Right lobe of liver (tissue), 6 donors: Measurements from ENCODE around the gene SEH1L. TPM values are rescaled to one million over a fixed set of nuclear protein-coding genes. Genes with fewer than 3 reads are reported as not detected.

Source experiments
- ATAC-seq, 4 donors: fragments of 200-7000 bp; cut with Tn5 transposase; one replicate each; pipeline ENCODE4 v1.9.1; 2020; ENCODE audit warnings: mild to moderate bottlenecking in 4 of 4, moderate library complexity in 4 of 4
- DNase-seq, 3 donors: peaks; one replicate each; pipeline ENCODE4 v3.0.0-alpha.2; 2020
- H3K27ac ChIP-seq, 3 donors: fragments of 200-600 bp; one replicate each; pipeline ENCODE4 v1.8.0; 2022
- H3K27me3 ChIP-seq, 2 donors: fragments of 200-600 bp; one replicate each; pipeline ENCODE4 v1.8.0; 2022
- H3K36me3 ChIP-seq, 4 donors: fragments of 200-600 bp; sonication (generic) in 1 of 4; one replicate each; pipeline versions ENCODE4 v1.5.1 to v1.8.0; 2017 to 2022; ENCODE audit warnings: control low read depth in 1 of 4
- H3K4me1 ChIP-seq, 4 donors: fragments of 200-600 bp; sonication (generic) in 1 of 4; one replicate each; pipeline versions ENCODE4 v1.5.1 to v1.8.0; 2017 to 2022; ENCODE audit warnings: control low read depth in 1 of 4
- H3K4me3 ChIP-seq, 3 donors: fragments of 200-600 bp; one replicate each; pipeline ENCODE4 v1.8.0; 2022
- H3K9me3 ChIP-seq, 4 donors: fragments of 200-600 bp; sonication (generic) in 1 of 4; one replicate each; pipeline versions ENCODE4 v1.5.1 to v1.8.0; 2017 to 2022; ENCODE audit warnings: control low read depth in 1 of 4
- CTCF ChIP-seq, 4 donors: fragments of 200-600 bp in 3 of 4; fragments of 450-650 bp in 1 of 4; IDR thresholded peaks; one replicate each; pipeline versions ENCODE4 v1.5.1 to v1.8.0; 2016 to 2022; ENCODE audit warnings: antibody characterized with exemption in 4 of 4, mild to moderate bottlenecking in 2 of 4
- POLR2A ChIP-seq: fragments of 450-650 bp; IDR thresholded peaks from one replicate; pipeline ENCODE4 v1.6.1; 2017; ENCODE audit warnings: antibody characterized with exemption, mild to moderate bottlenecking
- WGBS: methylation state at CpG from one replicate; pipeline ENCODE4 v1.1.6; 2018; ENCODE audit warnings: low coverage, low lambda C conversion rate; ENCODE audit not compliant: insufficient coverage; ENCODE audit errors: missing lambda C conversion rate; 5-methylcytosine and 5-hydroxymethylcytosine counted together
- intact Hi-C, 2 donors: fragments of 100-400 bp; cut with DNase I; formaldehyde crosslinking; loops; one replicate each; pipeline versions ENCODE4 v1.11.2 to v1.14.1; 2022
- total RNA-seq, 6 experiments: library from RNA; depleted of rRNA in 2 of 6; stranded (reverse); fragments of >200 nt in 2 of 6; fragmentation: NEBNext Ultra II Directional in 3 of 6; extraction: Animal tissue kit (Norgen Biotek cat#: 25700) in 3 of 6; gene quantifications; one replicate each; pipeline versions ENCODE4 v1.1.0 to v1.2.4, GENCODE V29; 2016 to 2023
- donor health status: DM: no; HTN: yes; CAD: no.
- donor health status: DM: no; HTN: no; CAD: no.
- donor health status: DM: no; HTN: no; CAD: no.
- donor health status: DM: no; HTN: yes; CAD: no.
- donor health status: DM: no; HTN: yes; CAD: no.

The SEH1L gene
- total RNA-seq, 6 experiments from 2014 or later = 14.6 to 30.3 (median 20.9) TPM

- no peak overlapping the region for H3K4me3 ChIP-seq
- no peaks in the 10 kb centered on the region for H3K27me3 ChIP-seq
- no peaks in the 10 kb centered on the region for H3K36me3 ChIP-seq
- no peak for ATAC-seq
- H3K4me1 ChIP-seq = no peaks in the 10 kb centered on the region
- no peak overlapping the region for H3K27ac ChIP-seq
- intact Hi-C loops = loop anchor here (5.0 to 10.0 kb wide), 3 partner anchors 186 to 206 kb away; no protein-coding TSS in a partner anchor
- no peaks in the 10 kb centered on the region for H3K9me3 ChIP-seq
- TF ChIP-seq CTCF (IDR thresholded peaks at IDR 0.05) (no peak), POLR2A (no peak)
- no peak for DNase-seq
Measured at GRCh38 chr18:12933327-12933726, 14.5 kb upstream of the SEH1L start.

DNA sequence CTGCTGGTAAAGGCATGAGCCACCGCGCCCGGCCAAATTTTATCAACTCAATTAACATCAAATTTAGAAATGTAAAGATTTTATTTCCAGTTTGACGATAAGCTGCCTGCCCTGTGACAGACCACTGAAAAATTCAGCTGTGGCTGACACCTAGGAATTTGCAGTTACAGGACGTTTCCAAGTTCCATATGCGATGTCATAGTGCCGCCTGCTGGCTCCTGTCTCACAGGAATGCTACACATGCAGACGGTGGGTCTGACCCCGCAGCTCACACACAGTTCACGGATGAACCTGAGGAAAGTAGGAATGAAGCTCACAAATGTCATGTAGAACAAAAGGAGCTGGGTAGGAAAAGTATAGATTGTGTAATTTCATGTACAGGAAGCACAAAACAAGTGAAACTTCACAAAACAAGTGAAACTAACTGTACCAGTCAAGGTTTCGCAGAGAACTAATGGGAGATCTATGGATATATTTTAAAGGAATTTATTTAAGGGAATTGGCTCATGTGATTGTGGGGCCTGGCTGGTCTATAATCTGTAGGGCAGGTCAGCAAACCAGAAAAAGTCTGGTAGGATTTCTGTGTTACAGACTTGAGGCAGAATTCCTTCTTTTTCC, 13.2 kb upstream of the SEH1L start:
- Histone ChIP-seq H3K27ac (no peak overlapping the region), H3K9me3 (no peaks in the 10 kb centered on the region), H3K4me1 (no peaks in the 10 kb centered on the region), H3K4me3 (no peak overlapping the region), H3K27me3 (no peaks in the 10 kb centered on the region), H3K36me3 (no peaks in the 10 kb centered on the region)
- ATAC-seq (peak; percentile 94 to 99 (median 96)), DNase-seq (peak; percentile 78 to 79 (median 79))
- intact Hi-C loops = loop anchor here (5.0 to 10.0 kb wide), 3 partner anchors 187 to 207 kb away; no protein-coding TSS in a partner anchor
- 14% methylated on average over 11 of the region's 11 CpGs for WGBS
- TF ChIP-seq POLR2A (no peak), CTCF (IDR thresholded peaks at IDR 0.05) (peak; percentile 85 to 94 (median 92))

GRCh38 chr18:12939162-12939561, 8.6 kb upstream of the SEH1L start:
- Histone ChIP-seq H3K9me3 (no peaks in the 10 kb centered on the region), H3K27me3 (no peaks in the 10 kb centered on the region), H3K27ac (no peak overlapping the region), H3K36me3 (no peaks in the 10 kb centered on the region), H3K4me1 (no peaks in the 10 kb centered on the region), H3K4me3 (no peak overlapping the region)
- TF ChIP-seq CTCF (IDR thresholded peaks at IDR 0.05) (no peak), POLR2A (no peak)
- DNase-seq (no peak), ATAC-seq (no peak)
- intact Hi-C loops = loop anchor here in 1 of 2 donors (10.0 kb wide), 1 partner anchor 204 kb away; no protein-coding TSS in a partner anchor
- WGBS = 80% methylated on average over 2 of the region's 2 CpGs

- no peak for DNase-seq
- no peaks in the 10 kb centered on the region for H3K36me3 ChIP-seq
Measured at GRCh38 chr18:12943215-12943614, 4.6 kb upstream of the SEH1L start.

More at GRCh38 chr18:12943215-12943614, 4.6 kb upstream of the SEH1L start:
- Histone ChIP-seq H3K4me3 (no peak overlapping the region), H3K9me3 (no peaks in the 10 kb centered on the region), H3K27ac (no peak overlapping the region), H3K4me1 (peaks cover 0 to 16% (median 4%) of the 10 kb centered on the region in 4 donors), H3K27me3 (no peaks in the 10 kb centered on the region)
- ATAC-seq = no peak
- 89% methylated on average over 4 of the region's 4 CpGs for WGBS
- TF ChIP-seq POLR2A = no peak
- no peak for TF ChIP-seq CTCF (IDR thresholded peaks at IDR 0.05)
- intact Hi-C loops = no loop called here
